GM20000 (cell line): Measurements from ENCODE around the gene AUP1.

Experiments used
- DNase-seq: peaks from one replicate; pipeline ENCODE4 v3.0.0; 2012; ENCODE audit warnings: low spot score
- TF ChIP-seq, protein P1 (sequence below): IDR thresholded peaks from 2 replicates; pipeline ENCODE4 v1.5.1; 2012; ENCODE audit warnings: mild to moderate bottlenecking, control low read depth; ENCODE audit errors: extremely low read depth, missing control alignments

The AUP1 gene

DNA sequence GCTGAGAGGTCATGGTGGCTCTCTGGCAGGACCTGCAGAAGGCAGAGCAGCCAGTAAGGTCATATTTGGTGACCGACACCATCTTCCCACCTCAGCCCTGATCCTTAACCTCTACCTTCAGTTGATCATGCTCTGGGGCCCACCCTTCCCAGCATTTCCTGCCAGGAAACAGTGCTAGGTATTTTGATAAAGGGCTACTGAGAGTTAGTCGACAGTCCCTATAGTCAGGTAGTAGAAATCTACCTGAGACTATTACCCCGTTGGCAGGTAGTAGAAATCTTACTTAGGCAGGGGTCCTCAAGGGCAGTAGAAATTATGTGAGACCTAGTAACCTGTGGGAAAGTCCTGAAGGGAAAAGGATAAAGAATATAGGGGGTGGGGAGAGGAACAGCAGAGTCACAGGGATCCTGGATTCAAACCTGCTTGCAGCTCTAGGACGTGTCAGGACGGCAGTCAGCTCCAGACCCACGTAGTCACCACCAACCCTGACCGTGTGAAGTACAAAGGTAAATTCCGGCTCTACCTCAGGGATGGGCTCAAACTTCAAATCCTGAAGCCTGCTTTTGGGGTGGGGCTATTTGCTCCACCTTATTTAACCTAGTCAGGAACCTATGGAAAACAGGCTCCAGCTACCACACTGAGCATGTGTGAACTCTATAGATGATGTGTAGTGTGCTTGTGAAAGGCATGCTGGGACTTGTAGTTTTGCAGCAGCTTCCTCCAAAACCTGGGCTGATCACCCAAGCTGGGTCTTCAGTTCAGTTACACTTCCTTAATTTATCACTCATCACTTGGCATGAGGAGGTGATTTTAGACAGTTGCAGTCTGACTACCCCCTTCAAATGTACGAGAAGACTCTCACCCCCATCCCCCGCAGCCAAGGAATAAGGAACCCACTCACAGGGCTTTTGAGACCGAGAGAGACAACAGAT is 3.5 kb downstream of the AUP1 start, which contains the start of gene DQX1:
TSS of gene DQX1 (minus strand) at position 515 of the 932 bp plus-strand sequence. CDS start at position 13, 502 bp downstream.
- peak; percentile 65 for DNase-seq
- TF ChIP-seq, protein P1, sequence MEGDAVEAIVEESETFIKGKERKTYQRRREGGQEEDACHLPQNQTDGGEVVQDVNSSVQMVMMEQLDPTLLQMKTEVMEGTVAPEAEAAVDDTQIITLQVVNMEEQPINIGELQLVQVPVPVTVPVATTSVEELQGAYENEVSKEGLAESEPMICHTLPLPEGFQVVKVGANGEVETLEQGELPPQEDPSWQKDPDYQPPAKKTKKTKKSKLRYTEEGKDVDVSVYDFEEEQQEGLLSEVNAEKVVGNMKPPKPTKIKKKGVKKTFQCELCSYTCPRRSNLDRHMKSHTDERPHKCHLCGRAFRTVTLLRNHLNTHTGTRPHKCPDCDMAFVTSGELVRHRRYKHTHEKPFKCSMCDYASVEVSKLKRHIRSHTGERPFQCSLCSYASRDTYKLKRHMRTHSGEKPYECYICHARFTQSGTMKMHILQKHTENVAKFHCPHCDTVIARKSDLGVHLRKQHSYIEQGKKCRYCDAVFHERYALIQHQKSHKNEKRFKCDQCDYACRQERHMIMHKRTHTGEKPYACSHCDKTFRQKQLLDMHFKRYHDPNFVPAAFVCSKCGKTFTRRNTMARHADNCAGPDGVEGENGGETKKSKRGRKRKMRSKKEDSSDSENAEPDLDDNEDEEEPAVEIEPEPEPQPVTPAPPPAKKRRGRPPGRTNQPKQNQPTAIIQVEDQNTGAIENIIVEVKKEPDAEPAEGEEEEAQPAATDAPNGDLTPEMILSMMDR: no peak

DNA sequence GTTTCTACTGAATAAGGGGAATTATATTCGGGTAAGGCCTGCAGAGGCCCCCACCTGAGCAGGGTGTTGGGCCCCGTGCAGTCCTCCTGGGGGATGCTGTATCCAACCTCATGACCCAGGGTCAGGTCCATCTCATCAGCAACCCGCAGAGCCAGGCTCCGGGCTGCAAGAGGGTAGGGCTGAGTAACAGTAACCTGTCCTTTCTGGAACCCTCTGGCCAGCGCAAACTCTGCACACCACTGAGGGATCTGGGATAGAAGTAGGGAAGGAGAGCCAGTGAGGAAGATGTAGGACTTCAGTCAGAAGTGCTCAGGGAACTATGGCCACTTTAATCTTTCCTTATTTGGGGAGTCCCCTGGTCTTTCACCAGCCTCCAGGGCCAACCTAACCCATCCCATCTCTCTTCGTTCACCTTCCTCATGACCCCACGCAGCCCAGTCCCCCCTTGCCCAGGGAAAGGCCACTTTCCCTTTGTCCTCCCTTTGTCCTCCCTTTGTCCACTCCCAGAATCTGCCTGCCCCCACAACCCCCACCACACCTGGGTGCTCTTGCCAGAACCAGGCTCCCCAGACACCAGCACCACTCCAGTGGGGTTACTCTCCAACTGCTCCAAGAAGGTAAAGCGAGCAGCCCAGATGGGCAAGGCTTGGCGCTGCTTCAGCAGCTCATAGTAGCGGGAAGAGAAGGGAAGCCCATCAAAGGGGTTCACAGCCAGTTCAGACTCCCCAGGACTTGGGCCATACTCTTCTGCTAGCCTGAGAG is 4.4 kb downstream of the AUP1 start:
- DNase-seq: no peak
- TF ChIP-seq, protein P1: no peak

DNA sequence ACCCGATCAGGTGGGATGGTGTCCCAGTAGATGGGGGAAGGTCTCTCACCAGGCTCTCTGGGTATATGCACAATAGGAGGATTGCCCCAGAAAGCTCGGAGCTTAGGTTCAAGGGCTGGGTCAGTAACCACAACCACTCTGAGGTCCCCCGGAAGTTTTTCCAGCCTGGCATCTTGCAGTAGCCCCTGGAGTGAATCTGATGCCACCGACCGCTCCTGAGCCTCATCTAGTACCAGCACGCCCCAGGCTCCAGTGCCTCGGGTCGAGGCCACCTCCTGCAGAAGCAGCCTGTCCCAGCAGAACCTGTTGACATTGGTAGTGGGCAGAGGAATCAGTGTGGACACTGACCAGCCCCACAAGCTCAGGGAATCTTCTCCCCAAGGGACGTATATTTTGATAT is 5.5 kb downstream of the AUP1 start:
- TF ChIP-seq, protein P1: no peak
- no peak for DNase-seq

DNA sequence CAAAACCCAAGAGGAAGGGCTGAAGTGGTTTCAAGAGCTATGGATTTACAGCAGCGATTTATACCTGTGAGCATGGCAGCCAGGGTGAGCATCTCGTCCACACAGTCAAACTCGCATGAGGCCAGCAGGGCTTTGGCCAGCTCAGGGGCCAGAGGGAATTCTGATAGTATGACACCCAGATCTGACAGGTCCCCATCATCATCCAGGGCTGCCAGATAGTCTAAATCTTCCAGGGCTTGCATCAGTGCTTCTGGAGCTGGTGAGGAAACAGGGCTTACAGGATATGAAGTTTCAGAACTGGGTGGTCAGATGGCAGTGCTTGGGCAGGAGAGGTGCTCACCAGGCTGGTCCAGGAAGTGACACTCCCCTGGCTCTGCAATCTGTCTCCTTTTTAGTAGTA is 7.0 kb downstream of the AUP1 start:
- DNase-seq: no peak
- TF ChIP-seq, protein P1: no peak

DNA sequence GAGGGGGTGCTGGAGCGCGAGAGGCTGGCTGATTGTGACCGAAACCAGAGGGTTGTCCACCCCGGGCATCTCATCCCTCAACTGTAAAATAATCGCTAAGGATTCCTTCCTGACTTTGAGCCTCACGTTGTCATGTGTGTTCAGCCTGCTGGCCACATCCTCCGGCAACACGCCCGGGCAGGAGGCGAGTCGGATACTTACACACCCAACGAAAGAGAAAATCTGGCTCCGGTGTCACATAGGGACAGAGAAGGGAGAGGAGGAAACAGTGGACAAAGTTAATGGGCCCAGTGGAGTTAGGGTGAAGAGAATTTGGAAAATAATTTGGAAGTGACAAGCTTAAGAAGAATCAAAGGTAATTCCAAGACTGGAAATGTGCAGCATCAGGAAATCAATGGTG is 12.9 kb downstream of the AUP1 start:
- TF ChIP-seq, protein P1: no peak
- no peak for DNase-seq

DNA sequence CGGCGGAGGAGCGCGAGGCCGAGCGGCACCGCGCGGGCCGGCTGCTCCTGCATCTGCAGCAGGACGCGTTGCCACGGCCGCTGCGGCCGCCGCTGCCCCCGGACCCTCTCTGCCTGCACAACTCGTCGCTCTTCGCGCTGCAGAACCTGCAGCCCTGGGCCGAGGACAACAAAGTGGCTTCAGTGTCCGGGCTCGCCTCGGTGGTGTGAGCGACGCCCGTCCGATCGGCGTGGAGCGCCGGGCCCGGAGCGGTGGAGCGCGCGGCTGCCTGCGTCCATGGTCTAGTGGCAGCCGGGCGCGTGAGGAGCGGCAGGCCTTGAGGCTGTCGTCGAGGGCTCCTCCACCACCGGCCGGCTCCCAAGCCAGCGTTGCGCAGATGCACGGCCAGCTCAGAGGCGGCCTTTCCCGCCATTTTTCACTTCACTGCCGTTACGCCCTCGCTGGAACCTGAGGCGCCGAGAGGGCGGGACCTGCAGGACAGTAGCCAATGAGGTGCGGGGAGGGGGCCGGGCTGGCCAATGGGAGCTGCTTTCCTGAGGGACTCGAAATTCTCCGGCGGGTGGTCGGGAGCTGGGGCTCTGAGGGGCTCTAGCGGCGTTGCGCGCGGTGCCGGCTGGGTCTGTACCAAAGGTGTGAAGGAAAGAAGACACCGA is 13.4 kb downstream of the AUP1 start:
- DNase-seq: peak; percentile 95

More for the DNA sequence above, 13.4 kb downstream of the AUP1 start:
- TF ChIP-seq, protein P1: no peak
